ENCODE measurements around the gene LRMDA.
"Not testable (repeated sequence)": the region's sequence is repeated elsewhere in the genome, so short reads cannot be mapped to it uniquely, and the experiment has no call there.

The LRMDA gene

GRCh38 chr10:75616874-75617478 lies 185.6 kb downstream of the LRMDA start:
- no peaks in the 10 kb centered on the region for H4K20me1 ChIP-seq (ENCODE audit: insufficient read depth, low read length)
- H2AFZ ChIP-seq (ENCODE audit: low read depth, low read length), result no peak overlapping the region
- no peaks in the 10 kb centered on the region for H3K27me3 ChIP-seq (ENCODE audit: low read depth, low read length)
- H3K9me3 ChIP-seq (ENCODE audit: insufficient read depth, low read length), result no peaks in the 10 kb centered on the region
- no peaks in the 10 kb centered on the region for H3K4me1 ChIP-seq (ENCODE audit: low read length)
- no peak overlapping the region for H3K9ac ChIP-seq (ENCODE audit: low read length)
- no peak for TF ChIP-seq CTCF (IDR thresholded peaks at IDR 0.05; ENCODE audit: low read depth, low read length)
- no peak for TF ChIP-seq EZH2phosphoT487 (IDR thresholded peaks at IDR 0.05; ENCODE audit: low read depth)
- H3K79me2 ChIP-seq (ENCODE audit: low read length), result no peaks in the 10 kb centered on the region
- H3K36me3 ChIP-seq (replicated peaks; ENCODE audit: low read depth, low read length), result no peaks in the 10 kb centered on the region
- no peak overlapping the region for H3K4me3 ChIP-seq (ENCODE audit: low read length)
- H3K4me2 ChIP-seq (ENCODE audit: low read length), result no peak overlapping the region
- H3K27ac ChIP-seq (ENCODE audit: low read length), result no peak overlapping the region

GRCh38 chr10:75617485-75618155 lies 186.2 kb downstream of the LRMDA start:
- Histone ChIP-seq H2AFZ (ENCODE audit: low read depth, low read length) (no peak overlapping the region), H3K4me1 (ENCODE audit: low read length) (no peaks in the 10 kb centered on the region), H3K9me3 (ENCODE audit: insufficient read depth, low read length) (no peaks in the 10 kb centered on the region), H3K4me3 (ENCODE audit: low read length) (no peak overlapping the region), H3K4me2 (ENCODE audit: low read length) (no peak overlapping the region), H3K36me3 (replicated peaks; ENCODE audit: low read depth, low read length) (no peaks in the 10 kb centered on the region), H3K27me3 (ENCODE audit: low read depth, low read length) (no peaks in the 10 kb centered on the region), H3K27ac (ENCODE audit: low read length) (no peak overlapping the region), H3K9ac (ENCODE audit: low read length) (no peak overlapping the region), H3K79me2 (ENCODE audit: low read length) (no peaks in the 10 kb centered on the region), H4K20me1 (ENCODE audit: insufficient read depth, low read length) (no peaks in the 10 kb centered on the region)
- TF ChIP-seq EZH2phosphoT487 (IDR thresholded peaks at IDR 0.05; ENCODE audit: low read depth), result no peak
- no peak for TF ChIP-seq CTCF (IDR thresholded peaks at IDR 0.05; ENCODE audit: low read depth, low read length)

GRCh38 chr10:75619635-75620034 lies 188.2 kb downstream of the LRMDA start:
- Histone ChIP-seq H3K4me2 (ENCODE audit: low read length) (no peak overlapping the region), H3K9me3 (ENCODE audit: insufficient read depth, low read length) (no peaks in the 10 kb centered on the region), H2AFZ (ENCODE audit: low read depth, low read length) (no peak overlapping the region), H3K27ac (ENCODE audit: low read length) (no peak overlapping the region), H4K20me1 (ENCODE audit: insufficient read depth, low read length) (no peaks in the 10 kb centered on the region), H3K9ac (ENCODE audit: low read length) (no peak overlapping the region), H3K4me1 (ENCODE audit: low read length) (no peaks in the 10 kb centered on the region), H3K79me2 (ENCODE audit: low read length) (no peaks in the 10 kb centered on the region), H3K27me3 (ENCODE audit: low read depth, low read length) (0 out of 2 replicates have a peak, but pooled peaks cover 4% of the 10 kb centered on the region), H3K36me3 (replicated peaks; ENCODE audit: low read depth, low read length) (no peaks in the 10 kb centered on the region), H3K4me3 (ENCODE audit: low read length) (no peak overlapping the region)
- TF ChIP-seq EZH2phosphoT487 (IDR thresholded peaks at IDR 0.05; ENCODE audit: low read depth) (no peak), CTCF (IDR thresholded peaks at IDR 0.05; ENCODE audit: low read depth, low read length) (no peak)

- no peak overlapping the region for H2AFZ ChIP-seq (ENCODE audit: low read depth, low read length)
- no peaks in the 10 kb centered on the region for H3K36me3 ChIP-seq (replicated peaks; ENCODE audit: low read depth, low read length)
- no peaks in the 10 kb centered on the region for H3K79me2 ChIP-seq (ENCODE audit: low read length)
- TF ChIP-seq CTCF (IDR thresholded peaks at IDR 0.05; ENCODE audit: low read depth, low read length) (no peak), EZH2phosphoT487 (IDR thresholded peaks at IDR 0.05; ENCODE audit: low read depth) (no peak)
- 0 out of 2 replicates have a peak, but pooled peaks cover 4% of the 10 kb centered on the region for H3K27me3 ChIP-seq (ENCODE audit: low read depth, low read length)
- H3K4me1 ChIP-seq (ENCODE audit: low read length), result no peaks in the 10 kb centered on the region
- H4K20me1 ChIP-seq (ENCODE audit: insufficient read depth, low read length), result no peaks in the 10 kb centered on the region
- H3K4me2 ChIP-seq (ENCODE audit: low read length), result no peak overlapping the region
- H3K9me3 ChIP-seq (ENCODE audit: insufficient read depth, low read length), result no peaks in the 10 kb centered on the region
- H3K9ac ChIP-seq (ENCODE audit: low read length), result no peak overlapping the region
- H3K4me3 ChIP-seq (ENCODE audit: low read length), result no peak overlapping the region
- no peak overlapping the region for H3K27ac ChIP-seq (ENCODE audit: low read length)
Measured at GRCh38 chr10:75620356-75620755, 188.9 kb downstream of the LRMDA start.

GRCh38 chr10:75621003-75621402 lies 189.6 kb downstream of the LRMDA start:
- H3K27me3 ChIP-seq (ENCODE audit: low read depth, low read length); H3K4me1 ChIP-seq (ENCODE audit: low read length); H3K27ac ChIP-seq (ENCODE audit: low read length); H3K9ac ChIP-seq (ENCODE audit: low read length); H4K20me1 ChIP-seq (ENCODE audit: insufficient read depth, low read length); H3K4me3 ChIP-seq (ENCODE audit: low read length); H2AFZ ChIP-seq (ENCODE audit: low read depth, low read length); H3K4me2 ChIP-seq (ENCODE audit: low read length); H3K79me2 ChIP-seq (ENCODE audit: low read length); H3K36me3 ChIP-seq (replicated peaks; ENCODE audit: low read depth, low read length); H3K9me3 ChIP-seq (ENCODE audit: insufficient read depth, low read length): not testable (repeated sequence)

Data from OCI-LY3 (cell line).